ENCODE measurements around the gene DGKG.

DNA sequence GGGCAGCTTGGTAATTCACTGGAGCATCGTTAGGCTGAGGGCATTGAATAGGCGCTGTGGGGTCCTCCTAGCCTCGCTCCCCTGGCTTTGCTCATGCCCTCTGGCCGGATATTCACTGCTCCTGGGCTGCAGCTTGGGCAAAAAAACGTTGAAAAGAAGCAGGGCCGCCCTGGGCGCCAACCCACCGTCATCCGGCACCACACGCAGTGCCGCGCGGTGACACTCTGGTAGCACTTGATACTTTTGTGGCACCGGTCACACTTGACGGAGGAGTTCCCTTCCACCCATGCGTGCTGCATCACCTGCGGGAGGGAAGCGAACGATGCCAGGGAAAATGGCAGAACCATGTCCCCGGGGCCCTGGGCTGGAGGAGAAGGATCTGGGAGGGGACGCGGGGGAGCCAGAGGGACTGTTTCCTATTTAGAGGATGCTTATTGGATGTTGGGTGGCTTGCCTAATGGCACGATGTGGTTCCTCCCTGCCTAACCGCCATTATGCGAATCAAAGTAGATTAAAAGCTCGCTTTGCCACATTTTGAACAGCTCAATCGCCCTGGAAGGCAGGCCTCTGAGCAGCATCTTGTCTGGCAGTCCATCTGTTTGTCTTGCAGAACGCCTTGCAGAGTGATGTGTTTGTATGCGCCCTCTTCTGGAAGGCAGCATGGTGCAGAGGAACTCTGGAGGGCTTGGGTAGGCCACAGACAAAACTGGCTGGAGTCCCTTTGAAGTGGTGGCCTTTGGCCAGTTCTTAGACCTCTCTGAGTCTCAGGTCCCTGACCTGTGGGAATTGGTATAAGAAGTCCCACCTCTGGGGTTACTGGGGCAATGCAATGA, 93.2 kb downstream of the DGKG start:
- no peak for TF ChIP-seq SUZ12 (IDR thresholded peaks at IDR 0.05; ENCODE audit: extremely low read depth, insufficient read depth, insufficient read length)
- TF ChIP-seq ZNF274 (IDR thresholded peaks at IDR 0.05; ENCODE audit: low read depth, low read length), result no peak
- no peak for TF ChIP-seq YY1 (IDR thresholded peaks at IDR 0.05; ENCODE audit: insufficient read depth, insufficient read length)

Measured in NT2/D1 (cell line).